GM21576 (cell line): ENCODE results near the gene TTLL11.
"Not testable (repeated sequence)": the region's sequence is repeated elsewhere in the genome, so short reads cannot be mapped to it uniquely, and the experiment has no call there.

Source experiments
- ATAC-seq: cut with Tn5 transposase; IDR thresholded peaks from one replicate; pipeline ENCODE4 v1.9.1; 2021; ENCODE audit warnings: mild to moderate bottlenecking, moderate library complexity; ENCODE audit not compliant: unreplicated experiment

Gene TTLL11

GRCh38 chr9:121914604-121915303 is 178.4 kb downstream of the TTLL11 start:
- ATAC-seq, result no peak

GRCh38 chr9:121914017-121914595 is 179.0 kb downstream of the TTLL11 start:
- no peak for ATAC-seq

- ATAC-seq, result no peak
These were observed 180.1 kb downstream of the TTLL11 start for GRCh38 chr9:121912812-121913627.

GRCh38 chr9:121910491-121911040 is 182.5 kb downstream of the TTLL11 start:
- no peak for ATAC-seq

DNA sequence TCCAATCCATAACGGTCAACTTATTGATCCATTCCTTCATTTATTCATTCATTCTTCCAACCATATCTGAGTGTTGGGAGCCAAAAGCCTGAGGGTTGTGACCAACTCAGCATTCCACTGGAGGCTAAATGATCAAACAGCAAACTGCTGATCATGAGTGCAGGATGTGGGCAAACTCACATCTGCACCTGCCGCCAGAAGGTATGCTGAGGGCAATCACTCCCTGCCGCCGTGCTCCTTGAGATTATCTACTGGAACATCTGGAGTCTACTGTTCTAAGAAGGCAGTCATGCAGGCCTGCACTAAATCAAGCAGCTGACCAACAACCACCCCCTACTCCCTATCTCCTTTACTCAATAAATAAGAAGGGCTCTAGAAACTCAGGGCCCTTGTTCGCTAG is 184.0 kb downstream of the TTLL11 start:
- no peak for ATAC-seq

- no peak for ATAC-seq
These were observed 186.8 kb downstream of the TTLL11 start for GRCh38 chr9:121906074-121906870.

GRCh38 chr9:121902461-121903135 is 190.5 kb downstream of the TTLL11 start:
- ATAC-seq, result no peak

DNA sequence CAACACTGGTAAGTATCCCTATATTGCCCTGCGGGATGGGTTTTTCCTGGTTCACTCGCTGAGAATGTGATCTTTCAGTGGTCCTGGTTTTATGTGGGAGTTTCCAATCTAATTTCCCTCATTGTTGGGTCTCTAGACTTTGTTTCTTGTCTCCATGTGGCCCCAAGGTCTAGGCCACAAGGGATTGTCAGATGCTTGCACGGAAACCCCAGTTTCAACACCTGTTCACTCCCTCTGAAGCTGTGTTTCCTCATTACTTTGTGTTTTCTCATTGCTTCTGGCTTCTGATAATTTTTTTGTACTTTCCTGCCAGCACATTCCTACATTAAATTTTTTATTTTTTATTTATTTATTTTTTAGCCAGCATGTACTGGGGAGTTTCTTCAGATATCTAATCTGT is 191.5 kb downstream of the TTLL11 start:
- ATAC-seq, result no peak

- no peak for ATAC-seq
These were observed 192.9 kb downstream of the TTLL11 start for GRCh38 chr9:121900163-121900562.

DNA sequence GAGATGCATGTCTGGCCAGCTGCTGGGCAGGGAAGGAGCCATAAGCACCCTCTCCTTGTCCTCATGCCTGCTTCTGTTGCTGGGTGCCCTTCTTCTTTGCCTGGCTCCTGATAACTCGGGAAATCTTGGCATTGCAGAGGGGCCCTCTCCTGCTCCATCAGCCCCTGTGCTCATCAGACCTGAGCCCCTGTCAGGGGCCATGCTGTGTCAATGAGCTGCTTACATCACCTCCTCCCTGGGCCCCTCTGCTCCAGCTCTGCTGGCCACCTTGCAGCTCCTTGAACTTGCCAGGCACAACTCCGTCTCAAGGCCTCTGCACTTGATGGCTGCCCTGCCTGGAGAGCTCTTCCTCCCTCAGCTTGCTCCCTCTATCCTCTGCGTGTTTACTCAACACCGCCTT is 194.3 kb downstream of the TTLL11 start:
- no peak for ATAC-seq

DNA sequence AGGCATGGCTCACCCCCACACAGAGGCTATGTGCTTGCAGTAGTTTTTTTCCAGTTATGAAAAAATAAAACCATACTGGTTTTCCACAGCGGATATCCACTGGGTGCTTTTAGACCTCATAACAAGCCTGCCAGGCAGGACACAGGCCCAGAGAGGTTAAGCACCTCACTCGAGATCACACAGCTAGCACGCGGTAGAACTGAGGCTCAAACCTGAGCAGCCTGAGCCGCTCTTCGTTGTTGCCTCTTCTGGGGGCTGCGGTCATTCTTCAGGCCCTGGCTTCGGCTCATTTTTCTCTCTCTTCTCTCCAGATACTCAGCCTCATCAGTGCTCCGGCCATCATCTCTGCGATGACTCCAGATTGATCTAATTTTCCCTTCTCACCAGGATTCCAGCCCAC is 196.0 kb downstream of the TTLL11 start:
- ATAC-seq, result no peak

GRCh38 chr9:121896545-121896943 is 196.6 kb downstream of the TTLL11 start:
- ATAC-seq, result no peak

- no peak for ATAC-seq
These were observed 197.1 kb downstream of the TTLL11 start for GRCh38 chr9:121895818-121896544.

DNA sequence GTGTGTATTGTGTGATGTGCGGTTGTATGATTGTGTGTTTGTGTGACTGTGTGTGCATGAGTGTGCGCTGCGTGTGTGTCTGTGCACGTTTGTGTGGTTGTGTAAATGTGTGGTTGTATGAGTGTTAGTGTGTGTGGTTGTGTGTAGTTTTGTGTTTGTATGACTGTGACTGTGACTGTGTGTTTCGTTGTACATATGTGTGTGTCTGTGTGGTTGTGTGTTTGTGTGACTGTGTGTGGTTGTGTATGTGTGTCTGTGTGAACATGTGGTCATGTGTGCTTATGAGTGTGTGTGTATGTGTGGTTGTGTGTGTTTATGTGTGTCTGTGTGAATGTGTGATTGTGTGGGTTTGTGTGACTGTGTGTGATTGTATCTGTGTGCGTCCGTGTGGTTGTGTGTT is 197.8 kb downstream of the TTLL11 start:
- ATAC-seq, result no peak

DNA sequence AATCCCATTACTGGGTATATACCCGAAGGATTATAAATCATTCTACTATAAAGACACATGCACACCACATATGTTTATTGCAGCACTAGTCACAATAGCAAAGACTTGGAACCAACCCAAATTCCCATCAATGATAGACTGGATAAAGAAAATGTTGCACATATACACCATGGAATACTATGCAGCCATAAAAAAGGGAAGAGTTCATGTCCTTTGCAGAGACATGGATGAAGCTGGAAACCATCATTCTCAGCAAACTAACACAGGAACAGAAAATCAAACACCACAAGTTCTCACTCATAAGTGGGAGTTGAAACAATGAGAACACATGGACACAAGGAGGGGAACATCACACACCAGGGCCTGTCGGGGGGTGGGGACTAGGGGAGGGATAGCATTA is 198.7 kb downstream of the TTLL11 start:
- ATAC-seq, result not testable (repeated sequence)

DNA sequence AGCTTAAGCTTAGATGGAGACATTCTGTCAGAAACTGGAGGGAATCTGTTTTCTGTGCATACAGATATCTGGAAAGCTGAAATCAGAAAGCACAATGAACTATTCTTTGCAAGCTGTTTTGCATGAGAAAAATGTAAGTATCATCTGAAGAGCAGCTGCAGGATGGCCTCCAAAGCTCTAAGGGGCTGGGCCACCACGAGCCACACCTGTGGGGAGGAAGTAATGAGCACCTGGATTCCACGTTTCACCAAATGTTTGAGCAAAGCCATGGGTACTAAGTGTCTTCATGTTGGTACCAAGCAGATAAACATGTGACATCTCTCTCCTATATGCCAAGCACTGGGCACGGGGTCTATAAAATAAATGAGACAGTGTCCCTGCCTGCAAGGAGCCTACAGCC is 199.3 kb downstream of the TTLL11 start:
- ATAC-seq, result no peak

DNA sequence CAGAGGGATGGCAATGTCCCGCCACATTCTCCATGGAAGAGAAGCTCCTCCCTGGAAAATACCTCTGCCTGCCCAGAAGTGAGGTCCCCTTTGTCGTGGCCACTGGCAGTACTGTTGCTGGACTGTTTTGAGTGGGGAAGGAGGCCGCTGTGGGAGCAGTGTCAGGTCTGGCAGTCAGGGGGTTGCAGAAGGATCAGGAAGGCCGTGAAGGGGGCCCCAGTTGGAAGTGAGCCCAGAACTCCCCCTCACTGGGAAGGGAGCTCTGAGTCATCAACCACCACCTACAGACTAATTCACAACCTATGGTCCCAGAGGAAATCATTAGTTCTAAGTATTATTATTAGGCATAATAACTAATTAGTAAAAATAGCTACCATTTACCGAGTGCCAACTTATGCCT is 200.4 kb downstream of the TTLL11 start:
- no peak for ATAC-seq

- ATAC-seq, result no peak
These were observed 202.4 kb downstream of the TTLL11 start for GRCh38 chr9:121890746-121891145.

GRCh38 chr9:121889990-121890563 is 203.0 kb downstream of the TTLL11 start:
- ATAC-seq, result no peak
